ENCODE measurements around the gene ATP5IF1. TPM values are rescaled to one million over a fixed set of nuclear protein-coding genes. Genes with fewer than 3 reads are reported as not detected.
A peak's percentile ranks its signal among the peaks of the same experiment; 100 is the strongest.

ATP5IF1 gene
- total RNA-seq, 1 donor from 2014 or later = 110 TPM

- no peak for DNase-seq
- H3K27me3 Mint-ChIP-seq (ENCODE audit: unreplicated experiment) = no peaks in the 10 kb centered on the region
- H3K4me3 Mint-ChIP-seq (ENCODE audit: unreplicated experiment) = no peak overlapping the region
- H3K36me3 Mint-ChIP-seq (ENCODE audit: unreplicated experiment) = peaks cover 4% of the 10 kb centered on the region
- no peak for TF ChIP-seq CTCF (IDR thresholded peaks at IDR 0.05; ENCODE audit: partially characterized antibody, unreplicated experiment)
- H3K9me3 Mint-ChIP-seq (ENCODE audit: unreplicated experiment) = peaks cover 2% of the 10 kb centered on the region
- no peaks in the 10 kb centered on the region for H3K4me1 Mint-ChIP-seq (ENCODE audit: low read depth, unreplicated experiment)
- no peak overlapping the region for H3K27ac Mint-ChIP-seq (ENCODE audit: unreplicated experiment)
Measured at GRCh38 chr1:28280501-28280900, 44.6 kb downstream of the ATP5IF1 start.

DNA sequence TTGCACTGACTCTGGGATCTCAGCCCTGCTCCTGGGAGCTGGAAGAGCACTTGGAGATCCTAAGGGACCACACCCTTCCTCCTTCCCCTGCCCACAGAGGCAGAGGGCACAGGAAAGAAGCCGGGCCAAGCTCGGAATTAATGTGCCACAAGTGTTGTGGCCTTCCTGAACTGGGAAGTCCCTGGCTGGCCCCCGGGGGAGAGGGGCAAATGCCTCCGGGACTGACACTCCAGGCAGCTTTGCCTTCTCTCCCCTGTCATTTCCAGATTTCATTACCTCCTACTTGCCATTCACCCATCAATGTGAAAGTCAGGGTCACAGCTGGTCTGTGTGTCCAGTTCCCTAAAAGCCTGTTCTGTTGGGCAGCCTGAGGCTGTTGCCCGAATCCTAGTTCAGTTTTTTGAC lies 45.1 kb downstream of the ATP5IF1 start:
- Mint-ChIP-seq H3K9me3 (ENCODE audit: unreplicated experiment) (peaks cover 2% of the 10 kb centered on the region), H3K27me3 (ENCODE audit: unreplicated experiment) (no peaks in the 10 kb centered on the region), H3K4me1 (ENCODE audit: low read depth, unreplicated experiment) (no peaks in the 10 kb centered on the region), H3K36me3 (ENCODE audit: unreplicated experiment) (peaks cover 4% of the 10 kb centered on the region), H3K27ac (ENCODE audit: unreplicated experiment) (peak overlapping the region; percentile 43), H3K4me3 (ENCODE audit: unreplicated experiment) (no peak overlapping the region)
- no peak for DNase-seq
- no peak for TF ChIP-seq CTCF (IDR thresholded peaks at IDR 0.05; ENCODE audit: partially characterized antibody, unreplicated experiment)

DNA sequence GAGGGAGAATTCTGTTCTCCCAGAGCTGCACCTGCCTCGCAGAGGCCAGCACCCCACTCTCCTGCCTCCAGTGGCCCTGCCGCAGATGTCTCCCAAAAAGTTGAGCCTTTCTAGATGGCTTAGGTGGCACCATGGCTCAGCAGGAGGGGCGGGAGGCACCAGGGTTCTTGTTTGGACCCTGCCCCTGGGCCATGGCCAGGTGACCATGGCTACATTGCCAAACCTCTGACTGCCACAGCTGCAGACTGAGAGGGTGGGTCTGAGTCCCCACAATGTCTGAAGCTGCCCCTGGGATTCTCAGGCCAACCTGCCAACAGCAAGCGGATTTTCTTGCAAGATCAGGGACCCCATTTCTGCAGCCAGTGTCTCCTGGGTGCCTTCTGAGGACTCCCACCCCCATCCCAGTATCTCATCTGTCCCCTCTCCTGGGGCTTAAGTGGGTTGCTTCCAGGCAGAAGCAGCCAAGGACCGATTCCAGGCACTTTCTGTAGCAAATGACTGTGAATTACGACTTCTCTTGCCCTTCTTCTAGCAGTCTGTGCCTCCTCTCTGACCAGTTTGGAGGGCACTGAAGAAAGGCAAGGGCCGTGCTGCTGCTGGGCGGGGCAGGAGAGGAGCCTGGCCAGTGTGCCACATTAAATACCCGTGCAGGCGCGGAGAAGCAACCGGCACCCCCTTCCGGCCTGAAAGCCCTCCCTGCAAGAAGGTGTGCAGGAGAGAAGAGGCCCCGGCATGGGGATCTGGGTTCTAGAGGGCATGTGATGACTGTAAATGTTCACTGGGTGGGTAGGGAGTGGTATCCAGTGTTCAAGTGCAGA lies 45.9 kb downstream of the ATP5IF1 start:
- peaks cover 2% of the 10 kb centered on the region for H3K9me3 Mint-ChIP-seq (ENCODE audit: unreplicated experiment)
- H3K4me3 Mint-ChIP-seq (ENCODE audit: unreplicated experiment) = no peak overlapping the region
- no peak for TF ChIP-seq CTCF (IDR thresholded peaks at IDR 0.05; ENCODE audit: partially characterized antibody, unreplicated experiment)
- H3K27ac Mint-ChIP-seq (ENCODE audit: unreplicated experiment) = no peak overlapping the region
- peaks cover 4% of the 10 kb centered on the region for H3K36me3 Mint-ChIP-seq (ENCODE audit: unreplicated experiment)
- H3K4me1 Mint-ChIP-seq (ENCODE audit: low read depth, unreplicated experiment) = no peaks in the 10 kb centered on the region
- H3K27me3 Mint-ChIP-seq (ENCODE audit: unreplicated experiment) = no peaks in the 10 kb centered on the region
- DNase-seq = no peak

DNA sequence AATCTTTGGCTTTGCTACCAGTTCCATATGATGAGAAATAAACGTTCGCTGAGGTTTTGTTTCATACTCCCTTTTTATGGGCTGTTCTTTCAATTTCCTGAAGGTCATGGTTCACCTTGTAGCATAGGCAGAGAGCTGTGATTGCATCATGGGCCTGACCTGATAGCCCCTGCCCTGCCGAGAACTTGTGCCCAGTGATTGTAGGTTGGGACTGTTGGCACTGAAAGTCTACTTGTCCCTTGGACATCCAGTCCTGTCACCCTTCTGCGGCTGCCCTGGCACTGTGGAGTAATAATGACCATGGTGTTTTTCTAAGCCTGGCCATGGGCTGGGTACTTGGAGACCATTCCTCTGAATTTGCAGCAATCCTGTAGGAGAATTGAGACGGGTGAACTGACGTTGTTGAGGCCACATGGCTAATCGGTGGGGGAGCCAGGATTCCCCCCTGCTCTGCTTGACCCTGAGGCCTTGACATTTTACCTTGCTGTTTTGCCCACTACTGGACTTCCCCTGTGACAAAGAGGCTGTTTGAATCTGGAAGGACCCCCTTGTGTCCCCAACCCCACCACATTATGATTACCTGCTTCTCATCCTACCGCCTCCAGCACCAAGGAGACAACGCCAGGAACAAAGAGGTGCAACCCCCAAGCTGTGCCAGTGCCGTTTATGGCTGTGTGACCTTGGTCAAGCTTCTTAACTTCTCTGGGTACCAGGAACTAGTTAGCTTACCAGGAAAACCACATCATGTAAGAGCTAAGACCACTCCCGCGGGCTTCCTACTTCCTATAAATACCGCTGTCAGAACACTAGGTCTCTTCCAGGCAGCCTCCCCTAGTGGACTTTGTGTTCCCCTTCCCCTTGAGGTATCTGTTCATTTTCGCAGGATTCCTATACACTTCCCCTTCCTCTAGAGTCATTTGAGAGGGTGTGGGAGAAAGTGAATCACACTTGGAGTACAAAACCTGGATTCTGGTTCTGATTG lies 46.8 kb downstream of the ATP5IF1 start:
- H3K4me3 Mint-ChIP-seq (ENCODE audit: unreplicated experiment) = no peak overlapping the region
- H3K27ac Mint-ChIP-seq (ENCODE audit: unreplicated experiment) = no peak overlapping the region
- H3K36me3 Mint-ChIP-seq (ENCODE audit: unreplicated experiment) = peaks cover 4% of the 10 kb centered on the region
- H3K27me3 Mint-ChIP-seq (ENCODE audit: unreplicated experiment) = no peaks in the 10 kb centered on the region
- no peaks in the 10 kb centered on the region for H3K4me1 Mint-ChIP-seq (ENCODE audit: low read depth, unreplicated experiment)
- TF ChIP-seq CTCF (IDR thresholded peaks at IDR 0.05; ENCODE audit: partially characterized antibody, unreplicated experiment) = no peak
- DNase-seq = no peak
- H3K9me3 Mint-ChIP-seq (ENCODE audit: unreplicated experiment) = peaks cover 3% of the 10 kb centered on the region

Data from glutamatergic neuron (in vitro differentiated cells).